Nephron progenitor cell (in vitro differentiated cells): ENCODE data around the gene AZGP1.
"Not testable (repeated sequence)": the region's sequence is repeated elsewhere in the genome, so short reads cannot be mapped to it uniquely, and the experiment has no call there.

Source experiments
- DNase-seq: peaks from one replicate; pipeline ENCODE4 v3.0.0; 2021
- H3K27ac Mint-ChIP-seq: 2 replicates; pipeline ENCODE4 v1.8.0; 2021; ENCODE audit warnings: mild to moderate bottlenecking, moderate library complexity, mixed read lengths
- H3K27me3 Mint-ChIP-seq: 2 replicates; pipeline ENCODE4 v1.8.0; 2021; ENCODE audit warnings: mild to moderate bottlenecking, low read depth, mixed read lengths; ENCODE audit not compliant: poor library complexity
- H3K36me3 Mint-ChIP-seq: 2 replicates; pipeline ENCODE4 v1.8.0; 2021; ENCODE audit warnings: low read depth, mixed read lengths
- H3K4me1 Mint-ChIP-seq: 2 replicates; pipeline ENCODE4 v1.8.0; 2021; ENCODE audit warnings: mixed read lengths
- H3K4me3 Mint-ChIP-seq: 2 replicates; pipeline ENCODE4 v1.8.0; 2021; ENCODE audit warnings: mild to moderate bottlenecking, moderate library complexity, mixed read lengths
- H3K9me3 Mint-ChIP-seq: 2 replicates; pipeline ENCODE4 v1.8.0; 2021; ENCODE audit warnings: mild to moderate bottlenecking, moderate library complexity, mixed read lengths
- TF ChIP-seq, protein P1 (sequence below): fragments of 200-600 bp; sonication (generic); IDR thresholded peaks from 2 replicates; pipeline ENCODE4 v1.5.0; 2021; ENCODE audit warnings: antibody characterized with exemption

Gene AZGP1

DNA sequence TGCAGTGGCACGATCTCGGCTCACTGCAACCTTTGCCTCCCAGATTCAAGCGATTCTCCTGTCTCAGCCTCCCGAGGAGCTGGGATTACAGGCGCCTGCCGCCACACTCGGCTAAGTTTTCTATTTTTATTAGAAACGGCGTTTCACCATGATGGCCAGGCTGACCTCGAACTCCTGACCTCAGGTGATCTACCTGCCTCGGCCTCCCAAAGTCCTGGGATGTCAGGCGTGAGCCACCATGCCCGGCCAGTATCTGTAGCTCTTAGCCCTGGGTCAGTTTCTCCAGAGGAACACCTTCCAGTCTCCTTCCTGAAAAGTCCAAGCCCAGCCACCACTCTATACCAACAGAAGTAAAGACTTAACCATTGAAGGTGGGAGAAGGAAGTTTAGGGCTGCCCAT is 24.4 kb upstream of the AZGP1 start:
- TF ChIP-seq, protein P1, sequence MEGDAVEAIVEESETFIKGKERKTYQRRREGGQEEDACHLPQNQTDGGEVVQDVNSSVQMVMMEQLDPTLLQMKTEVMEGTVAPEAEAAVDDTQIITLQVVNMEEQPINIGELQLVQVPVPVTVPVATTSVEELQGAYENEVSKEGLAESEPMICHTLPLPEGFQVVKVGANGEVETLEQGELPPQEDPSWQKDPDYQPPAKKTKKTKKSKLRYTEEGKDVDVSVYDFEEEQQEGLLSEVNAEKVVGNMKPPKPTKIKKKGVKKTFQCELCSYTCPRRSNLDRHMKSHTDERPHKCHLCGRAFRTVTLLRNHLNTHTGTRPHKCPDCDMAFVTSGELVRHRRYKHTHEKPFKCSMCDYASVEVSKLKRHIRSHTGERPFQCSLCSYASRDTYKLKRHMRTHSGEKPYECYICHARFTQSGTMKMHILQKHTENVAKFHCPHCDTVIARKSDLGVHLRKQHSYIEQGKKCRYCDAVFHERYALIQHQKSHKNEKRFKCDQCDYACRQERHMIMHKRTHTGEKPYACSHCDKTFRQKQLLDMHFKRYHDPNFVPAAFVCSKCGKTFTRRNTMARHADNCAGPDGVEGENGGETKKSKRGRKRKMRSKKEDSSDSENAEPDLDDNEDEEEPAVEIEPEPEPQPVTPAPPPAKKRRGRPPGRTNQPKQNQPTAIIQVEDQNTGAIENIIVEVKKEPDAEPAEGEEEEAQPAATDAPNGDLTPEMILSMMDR, result no peak
- H3K27ac Mint-ChIP-seq, result no peak overlapping the region
- peaks cover 17% of the 10 kb centered on the region for H3K4me1 Mint-ChIP-seq
- H3K9me3 Mint-ChIP-seq, result no peaks in the 10 kb centered on the region
- no peak for DNase-seq
- H3K36me3 Mint-ChIP-seq, result no peaks in the 10 kb centered on the region
- no peak overlapping the region for H3K4me3 Mint-ChIP-seq
- H3K27me3 Mint-ChIP-seq, result peaks cover 17% of the 10 kb centered on the region

DNA sequence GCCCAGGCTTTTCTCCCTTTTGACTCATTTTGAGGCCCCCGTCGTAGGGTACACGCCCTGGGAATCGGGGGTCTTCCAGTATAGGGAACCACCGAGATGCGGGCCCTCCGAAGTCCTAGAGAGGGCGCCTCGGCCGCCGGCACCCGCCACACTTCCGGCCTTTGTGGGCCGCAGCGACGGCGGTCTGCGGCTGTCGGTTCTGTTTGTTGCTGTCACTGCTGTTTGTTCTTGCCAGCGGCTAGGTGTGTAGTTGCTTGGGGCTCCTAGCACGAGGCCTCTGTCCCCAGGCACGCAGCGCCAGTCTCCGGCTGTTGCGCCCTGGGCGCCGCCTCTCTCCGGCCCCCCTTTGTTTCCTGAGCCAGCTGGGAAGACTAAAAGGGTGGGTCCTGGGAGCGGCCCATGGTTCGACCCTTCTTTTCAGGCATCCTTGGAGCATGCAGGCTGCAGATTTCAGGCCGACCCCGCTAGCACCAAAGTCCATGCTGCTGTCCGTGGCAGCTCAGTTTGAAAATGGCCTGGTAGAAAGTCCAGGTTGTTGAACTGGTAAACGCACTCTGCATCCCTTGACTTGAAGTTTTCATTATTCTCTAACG is 21.8 kb upstream of the AZGP1 start:
- TF ChIP-seq, protein P1, result no peak
- DNase-seq, result no peak
- Mint-ChIP-seq H3K9me3 (no peaks in the 10 kb centered on the region), H3K36me3 (no peaks in the 10 kb centered on the region), H3K27me3 (peaks cover 21% of the 10 kb centered on the region), H3K4me1 (peaks cover 18% of the 10 kb centered on the region), H3K27ac (no peak overlapping the region), H3K4me3 (no peak overlapping the region)

DNA sequence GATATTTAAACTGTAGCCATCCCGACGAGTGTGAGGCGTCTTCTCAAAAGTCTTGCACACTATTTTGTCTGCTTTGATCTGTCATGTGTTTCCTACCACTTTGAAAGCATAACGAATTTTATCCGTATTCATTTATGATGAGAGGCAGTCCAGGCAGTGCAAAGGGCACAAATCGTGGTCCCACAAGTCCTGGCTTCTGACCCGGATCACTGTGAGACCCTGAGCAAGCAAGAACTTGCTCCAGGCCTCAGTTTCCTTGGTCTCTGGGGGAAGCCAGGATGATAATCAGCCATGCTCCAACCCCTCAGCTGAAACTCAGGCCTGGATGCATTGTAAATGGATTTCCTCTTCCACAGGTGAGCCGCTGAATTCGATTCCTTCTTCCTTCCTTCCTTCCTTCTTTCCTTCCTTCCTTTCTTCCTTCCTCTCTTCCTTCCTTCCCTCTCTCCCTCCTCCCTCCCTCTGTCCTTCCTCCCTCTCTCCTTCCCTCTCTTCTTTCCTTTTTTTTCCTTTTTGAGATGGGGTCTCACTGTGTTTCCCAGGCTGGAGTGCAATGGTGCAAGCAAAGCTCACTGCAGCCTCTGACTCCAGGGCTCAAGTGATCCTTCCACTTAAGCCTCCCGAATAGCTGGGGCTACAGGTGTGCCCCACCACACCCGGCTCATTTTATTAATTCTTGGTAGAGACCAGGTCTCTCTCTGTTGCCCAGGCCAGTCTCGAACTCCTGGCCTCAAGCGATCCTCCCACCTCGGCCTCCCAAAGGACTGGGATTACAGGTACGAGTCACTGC is 21.1 kb upstream of the AZGP1 start:
- peaks cover 22% of the 10 kb centered on the region for H3K4me1 Mint-ChIP-seq
- H3K9me3 Mint-ChIP-seq, result no peaks in the 10 kb centered on the region
- H3K27me3 Mint-ChIP-seq, result peaks cover 24% of the 10 kb centered on the region
- TF ChIP-seq, protein P1, result no peak
- H3K27ac Mint-ChIP-seq, result no peak overlapping the region
- H3K4me3 Mint-ChIP-seq, result no peak overlapping the region
- H3K36me3 Mint-ChIP-seq, result no peaks in the 10 kb centered on the region
- DNase-seq, result no peak

DNA sequence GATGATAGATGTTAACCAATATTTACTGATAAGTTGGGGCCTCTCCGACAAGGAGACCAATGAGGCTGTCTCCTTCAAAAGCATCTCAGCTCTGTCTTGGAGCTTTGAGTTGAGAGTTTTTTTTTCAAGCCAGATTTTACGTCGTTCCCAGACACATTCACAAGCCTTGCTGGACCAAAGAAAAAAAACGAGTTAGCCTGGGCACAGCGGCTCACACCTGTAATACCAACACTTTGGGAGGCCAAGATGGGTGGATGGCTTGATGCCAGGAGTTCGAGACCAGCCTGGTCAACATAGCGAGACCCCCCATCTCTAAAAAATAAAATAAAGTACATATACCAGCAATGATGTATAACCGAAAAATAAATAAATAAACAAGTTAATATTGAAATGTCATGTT is 19.0 kb upstream of the AZGP1 start:
- Mint-ChIP-seq H3K9me3 (no peaks in the 10 kb centered on the region), H3K27me3 (peaks cover 34% of the 10 kb centered on the region), H3K4me1 (peaks cover 28% of the 10 kb centered on the region), H3K36me3 (no peaks in the 10 kb centered on the region), H3K4me3 (no peak overlapping the region), H3K27ac (no peak overlapping the region)
- DNase-seq, result no peak
- TF ChIP-seq, protein P1, result no peak

DNA sequence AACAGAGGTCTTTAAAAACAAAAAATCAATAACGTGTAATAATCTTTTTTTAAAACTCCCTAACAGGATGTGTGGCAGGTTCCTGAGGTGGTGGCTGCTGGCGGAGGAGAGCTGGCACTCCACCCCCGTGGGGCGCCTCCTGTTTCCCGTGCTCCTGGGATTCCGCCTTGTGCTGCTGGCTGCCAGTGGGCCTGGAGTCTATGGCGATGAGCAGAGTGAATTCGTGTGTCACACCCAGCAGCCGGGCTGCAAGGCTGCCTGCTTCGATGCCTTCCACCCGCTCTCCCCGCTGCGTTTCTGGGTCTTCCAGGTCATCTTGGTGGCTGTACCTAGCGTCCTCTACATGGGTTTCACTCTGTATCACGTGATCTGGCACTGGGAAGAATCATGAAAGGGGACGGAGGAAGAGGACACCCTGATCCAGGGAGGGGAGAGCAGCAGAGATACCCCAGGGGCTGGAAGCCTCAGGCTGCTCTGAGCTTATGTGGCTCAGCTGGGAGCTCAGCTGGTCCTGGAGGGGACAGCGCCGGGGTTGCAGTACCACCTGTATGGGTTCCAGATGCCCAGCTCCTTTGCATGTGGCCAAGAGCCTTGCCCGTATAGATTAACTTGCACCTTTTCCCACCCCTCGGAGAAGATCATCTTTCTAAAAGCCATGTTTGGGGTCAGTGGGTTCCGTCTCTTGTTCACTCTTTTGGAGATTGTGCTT is 16.7 kb upstream of the AZGP1 start:
- Mint-ChIP-seq H3K27ac (no peak overlapping the region), H3K4me1 (peaks cover 28% of the 10 kb centered on the region), H3K27me3 (peaks cover 50% of the 10 kb centered on the region), H3K9me3 (no peaks in the 10 kb centered on the region), H3K4me3 (no peak overlapping the region), H3K36me3 (no peaks in the 10 kb centered on the region)
- TF ChIP-seq, protein P1, result no peak
- DNase-seq, result no peak

DNA sequence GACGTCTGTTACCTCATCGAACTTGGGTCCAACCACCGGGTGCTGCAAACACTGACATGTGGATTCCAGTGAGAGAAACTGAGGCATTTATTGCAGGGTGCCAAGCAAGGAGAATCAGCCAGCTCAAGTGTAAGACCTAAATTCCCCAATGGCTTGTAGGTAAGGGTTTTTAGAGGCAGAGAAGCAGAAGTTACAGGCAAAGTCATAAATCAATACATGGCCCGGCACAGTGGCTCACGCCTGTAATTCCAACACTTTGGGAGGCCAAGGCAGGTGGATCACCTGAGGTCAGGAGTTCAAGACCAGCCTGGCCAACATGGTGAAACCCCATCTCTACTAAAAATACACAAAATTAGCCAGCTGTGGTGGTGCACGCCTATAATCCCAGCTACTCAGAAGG is 15.7 kb upstream of the AZGP1 start:
- Mint-ChIP-seq H3K4me1 (peaks cover 28% of the 10 kb centered on the region), H3K27me3 (peaks cover 55% of the 10 kb centered on the region)
- H3K9me3 Mint-ChIP-seq, H3K36me3 Mint-ChIP-seq, H3K4me3 Mint-ChIP-seq, DNase-seq, H3K27ac Mint-ChIP-seq: not testable (repeated sequence)
